ENCODE data around the gene ADAMTS3.

ADAMTS3 gene

DNA sequence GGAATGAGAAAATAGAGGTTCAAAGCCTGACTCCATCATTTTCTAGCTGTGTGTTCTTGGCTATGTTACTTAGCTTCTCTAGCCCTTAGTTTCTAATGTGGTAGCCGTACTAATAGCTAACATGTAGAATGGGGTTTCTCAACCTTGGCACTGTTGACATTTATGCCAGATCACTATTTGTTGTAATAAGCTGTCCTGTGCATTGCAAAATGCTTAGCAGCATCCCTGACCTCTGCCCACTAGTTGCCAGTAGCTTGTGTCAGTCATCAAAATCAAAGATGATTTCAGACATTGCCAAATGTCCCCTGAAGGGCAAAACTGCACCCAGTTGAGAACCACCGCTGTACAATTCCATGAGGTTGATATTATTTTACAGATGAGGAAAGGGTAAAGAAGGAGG lies 18.3 kb upstream of the ADAMTS3 start:
- TF ChIP-seq, protein P1, sequence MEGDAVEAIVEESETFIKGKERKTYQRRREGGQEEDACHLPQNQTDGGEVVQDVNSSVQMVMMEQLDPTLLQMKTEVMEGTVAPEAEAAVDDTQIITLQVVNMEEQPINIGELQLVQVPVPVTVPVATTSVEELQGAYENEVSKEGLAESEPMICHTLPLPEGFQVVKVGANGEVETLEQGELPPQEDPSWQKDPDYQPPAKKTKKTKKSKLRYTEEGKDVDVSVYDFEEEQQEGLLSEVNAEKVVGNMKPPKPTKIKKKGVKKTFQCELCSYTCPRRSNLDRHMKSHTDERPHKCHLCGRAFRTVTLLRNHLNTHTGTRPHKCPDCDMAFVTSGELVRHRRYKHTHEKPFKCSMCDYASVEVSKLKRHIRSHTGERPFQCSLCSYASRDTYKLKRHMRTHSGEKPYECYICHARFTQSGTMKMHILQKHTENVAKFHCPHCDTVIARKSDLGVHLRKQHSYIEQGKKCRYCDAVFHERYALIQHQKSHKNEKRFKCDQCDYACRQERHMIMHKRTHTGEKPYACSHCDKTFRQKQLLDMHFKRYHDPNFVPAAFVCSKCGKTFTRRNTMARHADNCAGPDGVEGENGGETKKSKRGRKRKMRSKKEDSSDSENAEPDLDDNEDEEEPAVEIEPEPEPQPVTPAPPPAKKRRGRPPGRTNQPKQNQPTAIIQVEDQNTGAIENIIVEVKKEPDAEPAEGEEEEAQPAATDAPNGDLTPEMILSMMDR (IDR thresholded peaks at IDR 0.05; ENCODE audit: low read depth, low read length): no peak
- no peak for DNase-seq (ENCODE audit: low read depth in 2 of 2)
- no peak overlapping the region for H3K4me3 ChIP-seq (replicated peaks in 1 of 2; ENCODE audit: low read depth in 2 of 2, low read length in 2 of 2)

DNA sequence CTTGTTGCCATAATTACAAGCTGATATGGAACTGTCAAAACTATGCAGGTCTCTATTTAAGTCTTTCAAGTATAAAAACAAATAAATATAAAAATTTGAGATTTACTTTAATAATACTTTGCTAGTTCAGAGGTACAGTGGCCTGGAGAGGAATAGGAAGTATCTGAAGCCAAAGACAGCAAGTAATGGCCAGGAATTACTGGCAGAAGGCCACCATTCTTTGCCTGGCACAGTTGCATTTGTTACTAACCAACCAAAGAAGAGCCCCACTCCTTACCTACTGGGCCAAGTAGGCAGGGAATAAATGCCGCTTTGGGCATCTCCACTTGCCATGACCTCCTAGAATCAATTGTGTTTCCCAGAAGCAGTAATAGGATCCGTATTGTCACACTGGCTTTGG lies 13.8 kb upstream of the ADAMTS3 start:
- H3K4me3 ChIP-seq (replicated peaks in 1 of 2; ENCODE audit: low read depth in 2 of 2, low read length in 2 of 2): no peak overlapping the region
- TF ChIP-seq, protein P1 (IDR thresholded peaks at IDR 0.05; ENCODE audit: low read depth, low read length): no peak
- peak in 1 of 2 donors; percentile 10 for DNase-seq (ENCODE audit: low read depth in 2 of 2)

GRCh38 chr4:72577211-72577610 lies 8.2 kb upstream of the ADAMTS3 start:
- TF ChIP-seq, protein P1 (IDR thresholded peaks at IDR 0.05; ENCODE audit: low read depth, low read length): no peak
- H3K4me3 ChIP-seq (replicated peaks in 1 of 2; ENCODE audit: low read depth in 2 of 2, low read length in 2 of 2): no peak overlapping the region
- DNase-seq (ENCODE audit: low read depth in 2 of 2): no peak

DNA sequence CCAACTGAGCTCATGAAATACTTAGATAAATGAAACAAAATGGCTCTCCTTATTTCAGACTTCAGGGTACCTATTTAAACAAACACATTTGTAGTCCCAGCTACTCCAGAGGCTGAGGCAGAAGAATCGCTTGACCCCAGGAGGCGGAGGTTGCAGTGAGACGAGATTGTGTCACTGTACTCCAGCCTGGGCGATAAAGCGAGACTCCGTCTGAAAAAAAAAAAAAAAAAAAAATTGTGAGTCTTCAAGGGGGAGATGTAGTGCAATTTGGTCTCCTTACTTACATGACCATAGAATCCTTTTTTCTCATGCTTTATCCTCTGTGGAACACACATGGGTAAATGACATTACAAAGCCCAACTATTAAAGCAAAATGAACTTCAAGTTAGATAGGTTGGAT lies 2.3 kb upstream of the ADAMTS3 start:
- H3K4me3 ChIP-seq (replicated peaks in 1 of 2; ENCODE audit: low read depth in 2 of 2, low read length in 2 of 2): no peak overlapping the region
- no peak for DNase-seq (ENCODE audit: low read depth in 2 of 2)
- TF ChIP-seq, protein P1 (IDR thresholded peaks at IDR 0.05; ENCODE audit: low read depth, low read length): no peak

DNA sequence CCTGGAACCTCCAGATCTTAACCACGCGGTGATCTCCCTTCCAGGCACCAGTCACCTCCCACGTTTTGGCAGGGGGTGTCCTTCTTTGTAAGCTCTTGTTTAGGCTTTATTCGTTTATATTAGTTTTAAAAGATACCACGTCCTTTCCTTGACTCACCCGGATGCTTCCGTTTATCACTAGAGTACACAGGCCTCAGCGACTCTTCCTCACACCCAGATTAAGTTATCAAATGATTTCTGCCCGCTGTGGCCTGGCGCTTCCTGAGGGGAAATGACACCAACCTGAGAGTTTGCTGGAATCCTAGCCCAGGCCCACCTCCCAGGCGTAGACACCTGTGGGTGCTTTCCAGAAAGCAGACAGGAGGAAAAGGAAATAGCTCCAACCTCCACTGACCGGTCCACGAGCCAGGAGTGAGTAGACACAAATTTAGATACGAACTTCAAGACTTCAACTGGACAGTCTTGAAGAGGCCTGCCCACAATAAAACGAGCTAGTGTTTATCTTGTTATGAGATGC lies 756 bp upstream of the ADAMTS3 start:
- TF ChIP-seq, protein P1 (IDR thresholded peaks at IDR 0.05; ENCODE audit: low read depth, low read length): no peak
- peak overlapping the region; percentile 65 for H3K4me3 ChIP-seq (replicated peaks in 1 of 2; ENCODE audit: low read depth in 2 of 2, low read length in 2 of 2)
- peak in 1 of 2 donors; percentile 2 for DNase-seq (ENCODE audit: low read depth in 2 of 2)

DNA sequence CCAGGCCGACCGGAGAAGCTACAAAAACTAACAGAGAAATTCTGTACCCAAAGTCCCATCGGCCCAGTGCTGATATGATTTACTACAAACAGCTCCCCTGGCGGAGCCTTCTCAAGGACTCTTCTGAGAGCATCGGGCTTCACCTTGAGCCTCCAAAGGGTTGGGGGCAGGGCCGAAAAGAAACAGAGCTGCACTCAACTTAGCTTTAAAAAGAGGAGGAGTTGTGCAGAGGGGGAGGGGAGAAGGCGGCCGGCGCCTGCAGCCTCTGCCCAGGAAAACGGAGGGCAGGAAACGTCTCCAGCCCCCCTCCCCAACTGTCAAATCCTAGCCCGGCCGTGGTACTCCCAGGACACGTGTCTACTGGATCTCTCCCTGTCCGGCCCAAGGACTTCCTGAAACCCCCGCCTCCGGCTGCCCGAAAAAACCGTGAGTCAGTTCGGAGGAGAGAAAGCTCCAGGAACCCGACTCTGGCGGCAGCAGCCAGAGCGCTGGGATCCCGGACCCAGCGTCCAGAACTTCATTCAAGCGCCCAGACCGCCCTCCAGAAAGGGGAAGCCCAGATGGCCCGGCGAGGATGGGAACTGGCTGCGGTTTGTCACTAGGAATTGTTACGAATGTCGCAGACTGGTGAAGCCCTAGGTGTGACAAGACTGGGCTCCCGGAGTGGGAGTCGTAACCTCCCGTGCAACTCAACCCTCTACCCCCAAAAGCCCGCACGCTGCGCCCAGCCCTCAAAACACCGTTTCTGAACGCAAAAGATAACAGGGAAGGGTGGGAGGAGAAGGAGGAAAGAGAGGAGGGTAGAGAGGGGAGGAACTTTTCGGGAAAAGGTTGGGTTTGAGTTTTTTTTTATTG lies 973 bp downstream of the ADAMTS3 start:
- TF ChIP-seq, protein P1 (IDR thresholded peaks at IDR 0.05; ENCODE audit: low read depth, low read length): peak; percentile 39
- peak overlapping the region; percentile 65 for H3K4me3 ChIP-seq (replicated peaks in 1 of 2; ENCODE audit: low read depth in 2 of 2, low read length in 2 of 2)
- DNase-seq (ENCODE audit: low read depth in 2 of 2): peak; percentile 64 to 85
